ENCODE results near the gene FKBP5.
A peak's percentile ranks its signal among the peaks of the same experiment; 100 is the strongest.
"Not testable (repeated sequence)": the region's sequence is repeated elsewhere in the genome, so short reads cannot be mapped to it uniquely, and the experiment has no call there.

Gene FKBP5

GRCh38 chr6:35673284-35673666 lies 15.4 kb downstream of the FKBP5 start:
- not testable (repeated sequence) for DNase-seq (ENCODE audit: low spot score in 2 of 2); ATAC-seq (ENCODE audit: low read depth); H3K9me3 Mint-ChIP-seq; H3K36me3 Mint-ChIP-seq; H3K27me3 Mint-ChIP-seq; H3K4me3 Mint-ChIP-seq; H3K27ac Mint-ChIP-seq
- H3K4me1 Mint-ChIP-seq = peaks cover 13% of the 10 kb centered on the region

- not testable (repeated sequence) for ATAC-seq (ENCODE audit: low read depth); DNase-seq (ENCODE audit: low spot score in 2 of 2); H3K4me3 Mint-ChIP-seq; H3K27ac Mint-ChIP-seq; H3K9me3 Mint-ChIP-seq; H3K27me3 Mint-ChIP-seq; H3K36me3 Mint-ChIP-seq
- peaks cover 13% of the 10 kb centered on the region for H3K4me1 Mint-ChIP-seq
These were observed 18.3 kb downstream of the FKBP5 start for GRCh38 chr6:35670453-35670852.

GRCh38 chr6:35669451-35670045 lies 19.2 kb downstream of the FKBP5 start:
- H3K4me3 Mint-ChIP-seq = peak overlapping the region; percentile 41
- peaks cover 13% of the 10 kb centered on the region for H3K4me1 Mint-ChIP-seq
- no peaks in the 10 kb centered on the region for H3K9me3 Mint-ChIP-seq
- ATAC-seq (ENCODE audit: low read depth) (peak; percentile 60), DNase-seq (ENCODE audit: low spot score in 2 of 2) (no peak)
- H3K27ac Mint-ChIP-seq = no peak overlapping the region
- no peaks in the 10 kb centered on the region for H3K27me3 Mint-ChIP-seq
- no peaks in the 10 kb centered on the region for H3K36me3 Mint-ChIP-seq

- DNase-seq (ENCODE audit: low spot score in 2 of 2) (no peak), ATAC-seq (ENCODE audit: low read depth) (no peak)
- H3K36me3 Mint-ChIP-seq = no peaks in the 10 kb centered on the region
- H3K27ac Mint-ChIP-seq = no peak overlapping the region
- H3K4me3 Mint-ChIP-seq = peak overlapping the region; percentile 41
- H3K9me3 Mint-ChIP-seq = no peaks in the 10 kb centered on the region
- H3K27me3 Mint-ChIP-seq = no peaks in the 10 kb centered on the region
- peaks cover 10% of the 10 kb centered on the region for H3K4me1 Mint-ChIP-seq
These were observed 19.8 kb downstream of the FKBP5 start for GRCh38 chr6:35668744-35669450.

- peaks cover 8% of the 10 kb centered on the region for H3K4me1 Mint-ChIP-seq
- ATAC-seq (ENCODE audit: low read depth) (no peak), DNase-seq (ENCODE audit: low spot score in 2 of 2) (no peak)
- H3K36me3 Mint-ChIP-seq = no peaks in the 10 kb centered on the region
- no peaks in the 10 kb centered on the region for H3K27me3 Mint-ChIP-seq
- H3K4me3 Mint-ChIP-seq = peak overlapping the region; percentile 30
- peak overlapping the region; percentile 71 for H3K27ac Mint-ChIP-seq
- H3K9me3 Mint-ChIP-seq = no peaks in the 10 kb centered on the region
These were observed 20.6 kb downstream of the FKBP5 start for GRCh38 chr6:35668096-35668495.

GRCh38 chr6:35665573-35665972 lies 23.1 kb downstream of the FKBP5 start:
- ATAC-seq (ENCODE audit: low read depth) (no peak), DNase-seq (ENCODE audit: low spot score in 2 of 2) (no peak)
- Mint-ChIP-seq H3K4me3 (no peak overlapping the region), H3K27me3 (no peaks in the 10 kb centered on the region), H3K9me3 (no peaks in the 10 kb centered on the region), H3K27ac (no peak overlapping the region), H3K36me3 (no peaks in the 10 kb centered on the region), H3K4me1 (peaks cover 6% of the 10 kb centered on the region)

- DNase-seq (ENCODE audit: low spot score in 2 of 2) (no peak), ATAC-seq (ENCODE audit: low read depth) (no peak)
These were observed 23.8 kb downstream of the FKBP5 start for GRCh38 chr6:35664945-35665344.

GRCh38 chr6:35663447-35664235 lies 25.1 kb downstream of the FKBP5 start:
- DNase-seq (ENCODE audit: low spot score in 2 of 2) (no peak), ATAC-seq (ENCODE audit: low read depth) (peak; percentile 71)
- H3K4me1 Mint-ChIP-seq = peaks cover 3% of the 10 kb centered on the region
- no peaks in the 10 kb centered on the region for H3K27me3 Mint-ChIP-seq
- H3K36me3 Mint-ChIP-seq = no peaks in the 10 kb centered on the region
- no peak overlapping the region for H3K4me3 Mint-ChIP-seq
- no peaks in the 10 kb centered on the region for H3K9me3 Mint-ChIP-seq
- no peak overlapping the region for H3K27ac Mint-ChIP-seq

More at GRCh38 chr6:35664945-35665344, 23.8 kb downstream of the FKBP5 start:
- Mint-ChIP-seq H3K4me3 (no peak overlapping the region), H3K27ac (no peak overlapping the region), H3K27me3 (no peaks in the 10 kb centered on the region), H3K36me3 (no peaks in the 10 kb centered on the region), H3K4me1 (peaks cover 6% of the 10 kb centered on the region), H3K9me3 (no peaks in the 10 kb centered on the region)

GRCh38 chr6:35662999-35663398 lies 25.7 kb downstream of the FKBP5 start:
- no peaks in the 10 kb centered on the region for H3K27me3 Mint-ChIP-seq
- no peaks in the 10 kb centered on the region for H3K36me3 Mint-ChIP-seq

GRCh38 chr6:35654883-35655282 lies 33.8 kb downstream of the FKBP5 start:
- no peak for ATAC-seq (ENCODE audit: low read depth)
- H3K4me1 Mint-ChIP-seq = no peaks in the 10 kb centered on the region

More at GRCh38 chr6:35662999-35663398, 25.7 kb downstream of the FKBP5 start:
- ATAC-seq (ENCODE audit: low read depth) = no peak
- no peaks in the 10 kb centered on the region for H3K9me3 Mint-ChIP-seq
- H3K4me1 Mint-ChIP-seq = peaks cover under 1% of the 10 kb centered on the region
- no peak for DNase-seq (ENCODE audit: low spot score in 2 of 2)
- no peak overlapping the region for H3K27ac Mint-ChIP-seq
- no peak overlapping the region for H3K4me3 Mint-ChIP-seq

GRCh38 chr6:35651244-35651643 lies 37.5 kb downstream of the FKBP5 start:
- ATAC-seq (ENCODE audit: low read depth) (no peak), DNase-seq (ENCODE audit: low spot score in 2 of 2) (no peak)
- no peak overlapping the region for H3K4me3 Mint-ChIP-seq
- no peaks in the 10 kb centered on the region for H3K4me1 Mint-ChIP-seq
- H3K27me3 Mint-ChIP-seq = no peaks in the 10 kb centered on the region
- no peaks in the 10 kb centered on the region for H3K9me3 Mint-ChIP-seq
- peaks cover 2% of the 10 kb centered on the region for H3K36me3 Mint-ChIP-seq
- H3K27ac Mint-ChIP-seq = no peak overlapping the region

More at GRCh38 chr6:35654883-35655282, 33.8 kb downstream of the FKBP5 start:
- H3K4me3 Mint-ChIP-seq = no peak overlapping the region
- no peaks in the 10 kb centered on the region for H3K9me3 Mint-ChIP-seq
- H3K36me3 Mint-ChIP-seq = peaks cover 2% of the 10 kb centered on the region
- H3K27ac Mint-ChIP-seq = no peak overlapping the region
- DNase-seq (ENCODE audit: low spot score in 2 of 2) = no peak
- no peaks in the 10 kb centered on the region for H3K27me3 Mint-ChIP-seq

- no peaks in the 10 kb centered on the region for H3K9me3 Mint-ChIP-seq
- H3K4me3 Mint-ChIP-seq = no peak overlapping the region
- H3K27ac Mint-ChIP-seq = no peak overlapping the region
- ATAC-seq (ENCODE audit: low read depth) (no peak), DNase-seq (ENCODE audit: low spot score in 2 of 2) (no peak)
- peaks cover 2% of the 10 kb centered on the region for H3K36me3 Mint-ChIP-seq
- no peaks in the 10 kb centered on the region for H3K4me1 Mint-ChIP-seq
- H3K27me3 Mint-ChIP-seq = no peaks in the 10 kb centered on the region
These were observed 38.7 kb downstream of the FKBP5 start for GRCh38 chr6:35650015-35650414.

GRCh38 chr6:35648203-35648602 lies 40.5 kb downstream of the FKBP5 start:
- no peak overlapping the region for H3K27ac Mint-ChIP-seq

GRCh38 chr6:35647400-35647799 lies 41.3 kb downstream of the FKBP5 start:
- Mint-ChIP-seq H3K27me3 (no peaks in the 10 kb centered on the region), H3K4me1 (peaks cover 4% of the 10 kb centered on the region), H3K9me3 (no peaks in the 10 kb centered on the region), H3K36me3 (no peaks in the 10 kb centered on the region), H3K4me3 (no peak overlapping the region), H3K27ac (no peak overlapping the region)
- no peak for ATAC-seq (ENCODE audit: low read depth)
- DNase-seq (ENCODE audit: low spot score in 2 of 2) = no peak

More at GRCh38 chr6:35648203-35648602, 40.5 kb downstream of the FKBP5 start:
- H3K4me1 Mint-ChIP-seq = peaks cover 4% of the 10 kb centered on the region
- ATAC-seq (ENCODE audit: low read depth) (no peak), DNase-seq (ENCODE audit: low spot score in 2 of 2) (no peak)
- no peaks in the 10 kb centered on the region for H3K9me3 Mint-ChIP-seq
- peaks cover 2% of the 10 kb centered on the region for H3K36me3 Mint-ChIP-seq
- no peaks in the 10 kb centered on the region for H3K27me3 Mint-ChIP-seq
- no peak overlapping the region for H3K4me3 Mint-ChIP-seq
